HG03108 (cell line): ENCODE results near the gene USP11.

Experiments used
- ATAC-seq: cut with Tn5 transposase; IDR thresholded peaks from one replicate; pipeline ENCODE4 v1.9.1; 2021; ENCODE audit warnings: moderate library complexity; ENCODE audit not compliant: unreplicated experiment

USP11 gene

GRCh38 chrX:47224266-47224895, 8.4 kb upstream of the USP11 start:
- ATAC-seq, result no peak

DNA sequence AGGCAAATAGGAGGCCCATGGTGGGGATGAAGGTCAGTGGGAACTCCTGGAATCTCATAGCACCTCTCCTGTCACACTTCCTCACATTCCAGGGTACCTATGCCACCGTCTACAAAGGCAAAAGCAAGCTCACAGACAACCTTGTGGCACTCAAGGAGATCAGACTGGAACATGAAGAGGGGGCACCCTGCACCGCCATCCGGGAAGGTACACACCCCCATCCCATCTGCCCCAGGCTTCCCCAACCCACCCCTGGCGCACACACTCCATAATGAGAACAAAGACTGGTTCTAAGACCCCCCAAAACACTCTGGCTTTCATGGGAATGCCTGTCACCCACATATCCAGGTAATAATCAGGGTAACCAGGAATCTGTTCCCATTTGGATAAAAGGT, 7.9 kb upstream of the USP11 start:
- ATAC-seq, result no peak

DNA sequence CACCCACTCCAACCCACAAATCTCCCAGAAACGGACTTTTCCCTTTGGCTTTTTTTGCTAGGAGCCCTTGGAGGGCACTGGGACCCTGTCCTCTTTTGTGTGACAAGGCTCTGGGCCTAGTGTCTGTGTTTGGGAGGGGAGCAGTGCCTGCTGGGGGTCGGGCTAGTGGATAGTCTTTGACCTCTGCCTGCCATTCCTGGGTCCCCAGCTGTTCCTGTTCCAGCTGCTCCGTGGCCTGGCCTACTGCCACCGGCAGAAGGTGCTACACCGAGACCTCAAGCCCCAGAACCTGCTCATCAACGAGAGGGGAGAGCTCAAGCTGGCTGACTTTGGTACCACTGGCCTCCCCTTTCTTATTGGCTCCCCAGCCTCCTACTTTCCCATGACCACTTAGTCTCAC, 6.7 kb upstream of the USP11 start:
- ATAC-seq, result no peak

DNA sequence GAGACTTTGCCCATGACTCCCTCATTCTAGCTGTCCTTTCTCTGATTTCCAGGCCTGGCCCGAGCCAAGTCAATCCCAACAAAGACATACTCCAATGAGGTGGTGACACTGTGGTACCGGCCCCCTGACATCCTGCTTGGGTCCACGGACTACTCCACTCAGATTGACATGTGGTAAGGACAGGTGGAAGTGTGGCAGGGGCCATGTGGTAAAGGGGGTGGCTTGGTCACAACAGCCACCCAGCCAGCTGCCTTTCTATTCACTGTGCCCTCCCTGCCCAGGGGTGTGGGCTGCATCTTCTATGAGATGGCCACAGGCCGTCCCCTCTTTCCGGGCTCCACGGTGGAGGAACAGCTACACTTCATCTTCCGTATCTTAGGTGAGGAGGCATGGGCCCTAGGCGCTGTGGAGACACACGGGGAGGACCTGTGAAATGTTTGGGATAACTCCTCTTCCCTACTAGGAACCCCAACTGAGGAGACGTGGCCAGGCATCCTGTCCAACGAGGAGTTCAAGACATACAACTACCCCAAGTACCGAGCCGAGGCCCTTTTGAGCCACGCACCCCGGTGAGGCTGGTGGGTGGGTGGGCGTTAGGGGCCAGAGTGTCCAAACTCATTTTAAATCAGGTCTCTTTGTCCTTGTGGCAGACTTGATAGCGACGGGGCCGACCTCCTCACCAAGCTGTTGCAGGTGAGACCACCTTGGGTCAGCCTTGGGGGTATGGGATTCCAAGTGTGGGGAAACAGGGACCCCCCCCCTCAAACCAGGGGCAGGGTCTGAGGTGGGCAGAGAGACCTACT, 6.1 kb upstream of the USP11 start:
- no peak for ATAC-seq

- ATAC-seq, result no peak
Measured at GRCh38 chrX:47227334-47227583, 5.5 kb upstream of the USP11 start.

DNA sequence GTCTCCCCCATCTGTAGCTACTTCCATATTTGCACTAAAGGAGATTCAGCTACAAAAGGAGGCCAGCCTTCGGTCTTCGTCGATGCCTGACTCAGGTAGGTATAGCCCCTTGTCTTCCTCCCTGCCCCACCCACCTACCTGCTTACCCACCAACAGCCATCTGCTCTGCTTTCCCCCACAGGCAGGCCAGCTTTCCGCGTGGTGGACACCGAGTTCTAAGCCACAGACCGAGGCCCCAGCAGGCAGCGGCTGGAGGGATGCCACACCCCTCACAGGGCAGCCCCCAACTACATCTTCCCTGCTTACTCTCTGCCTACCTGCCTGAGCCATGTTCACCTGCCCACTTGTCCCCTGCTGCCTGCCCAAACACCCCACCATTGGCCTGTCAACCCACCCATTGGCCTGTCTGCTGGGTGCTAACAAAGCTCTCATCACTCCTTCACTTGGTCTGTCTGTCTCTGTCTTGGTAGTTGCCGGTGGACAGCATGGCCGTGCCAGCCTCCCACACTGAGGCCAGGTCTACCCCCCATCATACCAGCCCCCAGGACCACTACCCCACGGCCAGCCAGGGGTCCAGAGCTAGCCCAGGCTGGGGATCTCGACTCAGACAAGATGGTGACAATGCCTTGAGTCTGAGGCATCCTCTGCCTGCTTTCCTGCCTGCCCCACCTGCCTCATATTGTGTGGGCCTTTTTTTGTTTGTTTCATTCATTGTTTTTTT, 4.1 kb upstream of the USP11 start:
- no peak for ATAC-seq

GRCh38 chrX:47229427-47229826, 3.4 kb upstream of the USP11 start:
- ATAC-seq, result no peak

- no peak for ATAC-seq
Measured at GRCh38 chrX:47230136-47230868, 2.5 kb upstream of the USP11 start.

DNA sequence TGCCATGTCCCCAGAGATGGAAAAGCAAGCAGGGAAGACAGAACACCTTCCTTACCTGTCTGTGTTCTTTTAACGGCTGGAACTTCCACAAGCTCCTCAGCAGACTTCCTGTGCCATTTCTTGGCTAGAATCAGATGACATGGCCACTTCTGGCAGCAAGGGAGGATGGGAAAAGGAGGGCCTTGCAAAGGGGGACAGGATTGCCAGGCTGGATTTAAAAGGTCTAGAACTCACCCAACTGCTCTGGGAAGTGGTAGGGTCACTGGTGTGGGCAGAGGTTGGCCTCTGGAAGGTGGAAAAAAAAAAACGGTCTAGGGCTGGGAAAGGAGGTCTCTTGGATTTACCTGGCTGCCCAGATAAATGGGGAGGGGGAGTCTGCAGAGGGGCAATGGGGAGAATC, 1.6 kb upstream of the USP11 start:
- no peak for ATAC-seq

- ATAC-seq, result no peak
Measured at GRCh38 chrX:47232197-47232802, 509 bp upstream of the USP11 start.

DNA sequence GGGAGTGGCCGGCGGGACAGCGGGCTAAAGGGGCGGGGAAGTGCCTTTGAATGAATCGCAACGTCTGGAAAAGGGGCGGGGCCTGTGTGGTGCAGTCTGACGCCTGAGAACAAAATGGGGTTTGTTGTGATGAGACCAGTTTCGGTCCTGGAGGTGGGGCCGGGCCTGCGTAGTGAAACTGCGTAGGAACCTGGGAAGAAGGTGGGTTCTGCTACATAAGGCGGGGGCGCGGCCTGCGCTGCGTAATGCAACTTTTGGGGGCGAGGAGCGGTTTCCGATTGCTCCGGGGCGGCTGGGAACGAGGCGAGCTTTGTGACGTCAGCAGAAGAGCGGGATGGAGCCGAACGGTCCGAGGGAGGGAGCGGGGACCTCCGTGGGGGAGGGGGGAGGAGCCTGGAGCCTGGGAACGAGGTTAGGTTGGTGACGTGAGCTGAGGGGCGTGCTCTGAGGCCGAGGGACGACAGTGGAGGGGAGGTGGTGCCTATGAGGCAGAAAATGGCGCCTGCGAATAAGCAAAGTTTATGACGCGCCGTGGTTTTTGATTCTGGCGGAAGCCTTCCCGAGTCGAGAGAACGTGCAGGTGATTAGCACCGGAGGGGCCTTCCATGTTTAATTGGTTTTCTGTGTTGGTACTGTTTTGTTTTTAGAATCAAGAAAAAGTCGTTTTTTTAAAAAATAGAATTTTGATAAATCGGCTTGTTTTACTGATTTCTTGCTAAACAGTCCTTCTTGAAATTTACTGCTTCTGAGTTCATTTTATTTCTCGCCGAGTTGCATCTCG, 714 bp downstream of the USP11 start:
- peak; percentile 84 for ATAC-seq

DNA sequence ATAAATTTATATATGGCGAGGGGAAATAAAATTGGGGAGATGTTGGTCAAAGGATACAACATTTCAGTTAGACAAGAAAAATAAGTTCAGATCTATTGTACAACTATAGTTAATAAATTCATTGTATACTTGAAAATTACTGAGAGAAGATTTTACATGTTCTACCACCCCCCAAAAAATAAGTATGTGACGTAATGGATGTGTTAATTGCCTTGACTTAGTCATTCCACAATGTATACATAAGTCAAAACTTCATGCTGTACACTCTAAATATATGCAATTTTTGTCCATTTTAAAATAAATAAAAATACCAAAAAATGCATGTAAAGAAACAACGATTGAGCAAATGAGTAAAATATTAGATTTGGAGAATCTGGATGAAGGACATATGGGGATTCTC, 1.8 kb downstream of the USP11 start:
- ATAC-seq, result no peak

DNA sequence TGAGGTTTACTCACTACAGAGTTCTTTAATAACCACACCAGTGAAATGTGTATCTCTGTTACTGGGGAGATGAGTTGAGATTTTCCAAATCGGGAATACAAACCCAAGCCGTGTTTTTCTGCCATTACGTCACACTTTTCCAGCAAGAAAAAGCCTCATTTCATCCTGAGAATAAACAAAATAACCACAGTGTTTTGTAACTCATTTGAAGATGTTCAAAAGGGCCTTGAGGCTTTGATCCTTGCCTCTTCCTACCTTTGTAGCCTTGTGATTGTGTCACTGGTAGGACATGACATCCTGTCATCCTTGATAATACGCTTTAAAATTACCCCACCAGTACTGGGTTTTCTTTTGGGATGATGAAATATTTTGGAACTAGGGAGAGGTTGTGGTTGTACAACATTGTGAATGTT, 2.9 kb downstream of the USP11 start:
- no peak for ATAC-seq

DNA sequence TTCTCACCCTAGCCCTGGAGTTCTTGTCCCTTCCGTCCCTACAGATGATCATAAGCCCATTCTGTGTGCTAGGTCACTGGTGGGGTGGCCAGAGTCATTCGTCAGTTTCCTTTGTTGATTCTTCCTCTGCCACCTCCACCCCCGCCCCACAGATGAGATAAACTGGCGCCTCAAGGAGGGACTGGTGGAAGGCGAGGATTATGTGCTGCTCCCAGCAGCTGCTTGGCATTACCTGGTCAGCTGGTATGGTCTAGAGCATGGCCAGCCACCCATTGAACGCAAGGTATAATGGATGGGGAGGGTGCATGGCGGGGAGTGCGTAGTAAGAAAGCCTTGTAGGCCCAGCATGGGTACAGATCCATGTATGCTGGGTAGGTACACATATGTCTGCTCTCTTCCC, 6.4 kb downstream of the USP11 start:
- ATAC-seq, result no peak

DNA sequence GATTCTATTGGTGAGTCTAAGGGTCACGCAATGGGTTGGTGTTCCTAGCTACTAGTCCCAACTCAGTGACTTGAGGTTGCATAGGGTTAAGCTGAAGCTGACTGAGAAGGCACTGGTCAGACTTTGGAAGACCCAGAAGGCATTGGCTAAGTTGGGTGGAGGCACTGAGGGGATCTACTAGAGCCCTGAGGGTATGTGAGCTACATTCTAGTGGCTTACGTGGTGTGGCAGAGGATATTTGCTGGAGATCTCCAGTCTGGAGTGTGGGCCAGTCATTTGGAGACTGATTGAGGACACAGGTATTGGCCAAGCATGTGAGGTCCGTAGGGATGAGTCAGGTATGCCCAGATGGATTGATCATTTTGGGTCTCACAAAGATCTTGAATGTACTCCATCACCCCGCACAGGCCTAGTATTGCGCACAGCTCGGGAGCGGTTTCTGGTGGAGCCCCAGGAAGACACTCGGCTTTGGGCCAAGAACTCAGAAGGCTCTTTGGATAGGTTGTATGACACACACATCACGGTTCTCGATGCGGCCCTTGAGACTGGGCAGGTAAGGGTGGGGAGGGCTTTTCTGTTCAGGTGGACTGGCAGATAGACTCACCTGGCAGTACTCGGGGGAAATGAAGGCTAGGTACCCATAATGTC, 7.2 kb downstream of the USP11 start:
- no peak for ATAC-seq

GRCh38 chrX:47240619-47241018, 7.8 kb downstream of the USP11 start:
- no peak for ATAC-seq

- no peak for ATAC-seq
Measured at GRCh38 chrX:47241201-47242011, 8.6 kb downstream of the USP11 start.

- no peak for ATAC-seq
Measured at GRCh38 chrX:47242321-47242720, 9.5 kb downstream of the USP11 start.

DNA sequence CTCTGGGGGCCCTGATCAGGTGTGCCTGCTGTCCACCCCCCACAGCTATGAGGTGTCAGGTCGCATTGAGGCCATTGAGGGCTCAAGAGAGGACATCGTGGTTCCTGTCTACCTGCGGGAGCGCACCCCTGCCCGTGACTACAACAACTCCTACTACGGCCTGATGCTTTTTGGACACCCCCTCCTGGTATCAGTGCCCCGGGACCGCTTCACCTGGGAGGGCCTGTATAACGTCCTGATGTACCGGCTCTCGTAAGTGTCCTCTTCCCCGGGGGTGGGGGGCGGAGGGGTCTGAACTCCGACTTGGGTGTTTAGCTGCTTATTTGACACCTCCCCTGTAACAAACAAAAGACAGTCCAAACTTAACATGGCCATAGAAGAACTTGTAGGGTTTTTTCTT, 10.5 kb downstream of the USP11 start:
- ATAC-seq, result no peak
